ELR (cell line): Measurements from ENCODE around the gene TMEM127.
"Not testable (repeated sequence)": the region's sequence is repeated elsewhere in the genome, so short reads cannot be mapped to it uniquely, and the experiment has no call there.

Source experiments
- DNase-seq: peaks from one replicate; pipeline ENCODE4 v3.0.0-alpha.2; 2015; ENCODE audit warnings: low read depth

Gene TMEM127

GRCh38 chr2:96265840-96266679 is at the start of gene TMEM127, which contains the start of gene CIAO1:
Gene TMEM127 (minus strand): TSS chr2:96265997. CDS start chr2:96265381, 616 bp downstream.
Gene CIAO1 (plus strand): TSS chr2:96266225. CDS start chr2:96266351, 126 bp downstream.
- DNase-seq = peak; percentile 98

GRCh38 chr2:96315005-96315399 is 49.2 kb upstream of the TMEM127 start:
- no peak for DNase-seq

GRCh38 chr2:96308248-96308647 is 42.5 kb upstream of the TMEM127 start:
- no peak for DNase-seq

GRCh38 chr2:96306370-96306769 is 40.6 kb upstream of the TMEM127 start:
- DNase-seq = no peak

- DNase-seq = peak; percentile 19
These were observed 40.1 kb upstream of the TMEM127 start for GRCh38 chr2:96305979-96306308.

- peak; percentile 95 for DNase-seq
These were observed 39.5 kb upstream of the TMEM127 start, which contains the start of gene SNRNP200 for GRCh38 chr2:96305091-96305978. Gene SNRNP200 (minus strand): TSS chr2:96305546. CDS start chr2:96305437, 109 bp downstream.

GRCh38 chr2:96304606-96305005 is 38.8 kb upstream of the TMEM127 start:
- DNase-seq = no peak

- DNase-seq = no peak
These were observed 36.1 kb upstream of the TMEM127 start for GRCh38 chr2:96301865-96302264.

GRCh38 chr2:96296925-96297324 is 31.1 kb upstream of the TMEM127 start:
- DNase-seq = no peak

- DNase-seq = not testable (repeated sequence)
These were observed 28.5 kb upstream of the TMEM127 start for GRCh38 chr2:96294271-96294670.

- no peak for DNase-seq
These were observed 26.0 kb upstream of the TMEM127 start for GRCh38 chr2:96291751-96292150.

GRCh38 chr2:96287273-96287856 is 21.6 kb upstream of the TMEM127 start:
- DNase-seq = no peak

- no peak for DNase-seq
These were observed 11.1 kb upstream of the TMEM127 start for GRCh38 chr2:96276787-96277499.

- DNase-seq = no peak
These were observed 8.7 kb upstream of the TMEM127 start for GRCh38 chr2:96274355-96275056.

GRCh38 chr2:96273763-96274162 is 8.0 kb upstream of the TMEM127 start:
- DNase-seq = no peak

GRCh38 chr2:96271995-96272394 is 6.2 kb upstream of the TMEM127 start:
- no peak for DNase-seq

GRCh38 chr2:96267159-96267971 is 1.6 kb upstream of the TMEM127 start:
- DNase-seq = peak; percentile 64

- peak; percentile 47 for DNase-seq
These were observed 403 bp downstream of the TMEM127 start for GRCh38 chr2:96265349-96265839.

GRCh38 chr2:96264656-96265348 is 995 bp downstream of the TMEM127 start:
- DNase-seq = peak; percentile 71
